Pancreas (tissue), 10 donors: Measurements from ENCODE around the gene ATP13A3. TPM values are rescaled to one million over a fixed set of nuclear protein-coding genes. Genes with fewer than 3 reads are reported as not detected.
A peak's percentile ranks its signal among the peaks of the same experiment; 100 is the strongest.

Experiments
- ATAC-seq, 4 donors: fragments of 200-7000 bp; cut with Tn5 transposase; one replicate each; pipeline versions ENCODE4 v1.8.0 to v1.9.1; 2020; ENCODE audit warnings: mild to moderate bottlenecking in 4 of 4, moderate library complexity in 4 of 4
- DNase-seq, 6 donors: peaks; one replicate each; pipeline ENCODE4 v3.0.0-alpha.2; 2020
- FAIRE-seq: peaks from 2 replicates; lab custom pipeline; 2012; peaks lifted over from hg19 to GRCh38; lab: Jason Lieb, UNC
- H3K27ac ChIP-seq, 4 donors: fragments of 200-600 bp; sonication (generic); 1 replicate in 3 of 4; 2 replicates in 1 of 4; pipeline versions ENCODE4 v1.5.0 to v1.8.0; 2020
- H3K27me3 ChIP-seq, 4 donors: fragments of 200-600 bp; one replicate each; pipeline ENCODE4 v1.8.0; 2021
- H3K36me3 ChIP-seq, 3 donors: fragments of 200-600 bp; sonication (generic) in 1 of 3; one replicate each; pipeline versions ENCODE4 v1.5.0 to v1.8.0; 2020 to 2021
- H3K4me1 ChIP-seq, 3 donors: fragments of 200-600 bp; one replicate each; pipeline ENCODE4 v1.8.0; 2021
- H3K4me3 ChIP-seq, 4 donors: fragments of 200-600 bp; sonication (generic) in 2 of 4; one replicate each; pipeline versions ENCODE4 v1.5.0 to v1.8.0; 2020 to 2021
- H3K9me3 ChIP-seq, 4 donors: fragments of 200-600 bp; one replicate each; pipeline ENCODE4 v1.8.0; 2021
- CTCF ChIP-seq, 4 donors: fragments of 200-600 bp; sonication (generic) in 3 of 4; IDR thresholded peaks; one replicate each; pipeline versions ENCODE4 v1.5.0 to v1.8.0; 2021; ENCODE audit warnings: antibody characterized with exemption in 4 of 4
- WGBS, 2 donors: extraction: QIAGEN DNeasy Blood & Tissue Kit; methylation state at CpG; one replicate each; pipeline ENCODE4 v1.1.7; 2013; 5-methylcytosine and 5-hydroxymethylcytosine counted together
- intact Hi-C, 3 donors: fragments of 100-400 bp; cut with DNase I; formaldehyde crosslinking; loops; one replicate each; pipeline versions ENCODE4 v1.11.1 to v1.14.2; 2022
- polyA plus RNA-seq, 2 donors: library from polyadenylated mRNA; stranded (reverse); fragments of 200-250 nt; gene quantifications; one replicate each; pipeline ENCODE4 v1.2.3, GENCODE V29; 2013
- total RNA-seq, 6 donors: library from RNA; stranded (reverse); fragmentation: NEBNext Ultra II Directional in 4 of 6; extraction: Animal tissue kit (Norgen Biotek cat#: 25700) in 4 of 6; gene quantifications; one replicate each; pipeline versions ENCODE4 v1.2.1 to v1.2.4, GENCODE V29; 2021 to 2023
- donor health status: healthy with polysubstance abuse.
- donor health status: DM: no; HTN: no; CAD: no; lungs with moderate emphysema.
- donor health status: DM: no; HTN: no; CAD: no.
- donor health status: control.
- donor health status: control.
- donor health status: Bipolar disorder and iron deficiency.
- donor health status: DM: yes; HTN: yes; CAD: no.
- donor health status: DM: no; HTN: no; CAD: no.
- donor health status: DM: no; HTN: no; CAD: no.
- donor health status: DM: yes; HTN: yes; CAD: no.

Gene ATP13A3
- total and polyA plus RNA-seq, 8 donors: 9.3 to 66.6 (median 24.7) TPM

- WGBS, 2 donors: 72 to 75% methylated on average over 6 of the region's 6 CpGs
- DNase-seq (no peak), ATAC-seq (peak in 1 of 4 donors; percentile 30), FAIRE-seq (no peak)
- Histone ChIP-seq H3K27me3 (no peaks in the 10 kb centered on the region), H3K9me3 (no peaks in the 10 kb centered on the region), H3K4me1 (no peaks in the 10 kb centered on the region), H3K36me3 (peaks cover 0 to 35% (median 0%) of the 10 kb centered on the region in 3 donors), H3K4me3 (no peak overlapping the region), H3K27ac (no peak overlapping the region)
- intact Hi-C loops: no loop called here
- TF ChIP-seq CTCF (IDR thresholded peaks at IDR 0.05): no peak
Measured at GRCh38 chr3:194439881-194440550, 46.8 kb downstream of the ATP13A3 start.

- no peak for FAIRE-seq
- ATAC-seq: no peak
- no peak for TF ChIP-seq CTCF (IDR thresholded peaks at IDR 0.05)
- Histone ChIP-seq H3K36me3 (peaks cover 0 to 53% (median 6%) of the 10 kb centered on the region in 3 donors), H3K4me3 (no peak overlapping the region), H3K27ac (no peak overlapping the region), H3K27me3 (no peaks in the 10 kb centered on the region), H3K4me1 (no peaks in the 10 kb centered on the region), H3K9me3 (no peaks in the 10 kb centered on the region)
- intact Hi-C loops: no loop called here
- 73 to 91% methylated on average over 3 of the region's 3 CpGs for WGBS, 2 donors
- no peak for DNase-seq
Measured at GRCh38 chr3:194434503-194434902, 52.3 kb downstream of the ATP13A3 start.

GRCh38 chr3:194431554-194431953, 55.2 kb downstream of the ATP13A3 start:
- no peak for DNase-seq
- peak in 1 of 4 donors; percentile 35 for ATAC-seq
- Histone ChIP-seq H3K27ac (no peak overlapping the region), H3K9me3 (no peaks in the 10 kb centered on the region), H3K27me3 (no peaks in the 10 kb centered on the region), H3K4me3 (no peak overlapping the region), H3K4me1 (no peaks in the 10 kb centered on the region), H3K36me3 (peaks cover 0 to 43% (median 7%) of the 10 kb centered on the region in 3 donors)
- WGBS, 2 donors: 54 to 62% methylated on average over 5 of the region's 5 CpGs
- intact Hi-C loops: no loop called here
- TF ChIP-seq CTCF (IDR thresholded peaks at IDR 0.05): no peak
- no peak for FAIRE-seq

- no peak for ATAC-seq
- no peaks in the 10 kb centered on the region for H3K4me1 ChIP-seq
- peaks cover 0 to 17% (median 3%) of the 10 kb centered on the region in 3 donors for H3K36me3 ChIP-seq
- WGBS, 2 donors: 96 to 97% methylated on average over 4 of the region's 4 CpGs
- no peaks in the 10 kb centered on the region for H3K27me3 ChIP-seq
- H3K27ac ChIP-seq: no peak overlapping the region
- no peak overlapping the region for H3K4me3 ChIP-seq
- no peaks in the 10 kb centered on the region for H3K9me3 ChIP-seq
- DNase-seq: no peak
- intact Hi-C loops: no loop called here
- FAIRE-seq: no peak
- TF ChIP-seq CTCF (IDR thresholded peaks at IDR 0.05): no peak
Measured at GRCh38 chr3:194425399-194425798, 61.4 kb downstream of the ATP13A3 start.

GRCh38 chr3:194424953-194425352, 61.8 kb downstream of the ATP13A3 start:
- Histone ChIP-seq H3K36me3 (peaks cover 0 to 17% (median 3%) of the 10 kb centered on the region in 3 donors), H3K4me3 (no peak overlapping the region), H3K27ac (no peak overlapping the region), H3K4me1 (no peaks in the 10 kb centered on the region), H3K9me3 (no peaks in the 10 kb centered on the region), H3K27me3 (no peaks in the 10 kb centered on the region)
- ATAC-seq: no peak
- 95% methylated on average over 7 of the region's 7 CpGs for WGBS, 2 donors
- TF ChIP-seq CTCF (IDR thresholded peaks at IDR 0.05): no peak
- intact Hi-C loops: no loop called here
- no peak for FAIRE-seq
- DNase-seq: no peak
